HCT116 (cell line): Measurements from ENCODE around the gene CMIP. TPM values are rescaled to one million over a fixed set of nuclear protein-coding genes. Genes with fewer than 3 reads are reported as not detected.
A peak's percentile ranks its signal among the peaks of the same experiment; 100 is the strongest.

Experiments
- ATAC-seq: fragments of 200-7000 bp; cut with Tn5 transposase; 2 replicates; pipeline ENCODE4 v1.9.1; 2020; ENCODE audit warnings: mild to moderate bottlenecking, moderate library complexity
- BruUV-seq: library from RNA; stranded (reverse); fragments of 400-500 nt; replicated peaks from 2 replicates; lab custom pipeline; 2021; lab: Mats Ljungman, UMichigan
- CTCF ChIA-PET: fragments of 300-600 bp; sonication (Branson Sonifier 250); formaldehyde crosslinking; loops from one replicate; lab custom pipeline; 2021; ENCODE audit warnings: antibody characterized with exemption; lab: Charles Lee
- POLR2A ChIA-PET: fragments of 300-600, 350-600 bp; sonication (Branson Sonifier 250); formaldehyde crosslinking; loops from one replicate; lab custom pipeline; 2021; ENCODE audit warnings: antibody characterized with exemption; lab: Charles Lee
- RAD21 ChIA-PET, 2 experiments: fragments of 300-600 bp; sonication (Branson Sonifier 250); formaldehyde crosslinking; loops; one replicate each; lab custom pipeline; 2023; ENCODE audit warnings: low total read pairs in 2 of 2; ENCODE audit not compliant: uncharacterized antibody in 2 of 2, unreplicated experiment in 2 of 2, low non-redundant PET in 1 of 2; lab: Charles Lee
- DNase-seq: peaks from one replicate; pipeline ENCODE4 v3.0.0-alpha.2; 2010; ENCODE audit warnings: low read depth, low spot score
- H2AFZ ChIP-seq: fragments of 200-600 bp; shearing (Covaris generic), sonication (generic); 2 replicates; pipeline ENCODE4 v1.6.1; 2017; ENCODE audit warnings: low read depth, mixed run types, mixed read lengths, antibody characterized with exemption, low read length; ENCODE audit not compliant: poor library complexity, severe bottlenecking
- H3K27ac ChIP-seq: 2 replicates; pipeline ENCODE4 v1.5.1; 2012; ENCODE audit warnings: low read depth, low read length
- H3K27me3 ChIP-seq: fragments of 200-600 bp; sonication (generic); 2 replicates; pipeline ENCODE4 v1.6.1; 2016; ENCODE audit warnings: mixed run types, low read length, mixed read lengths; ENCODE audit not compliant: insufficient read depth
- H3K36me3 ChIP-seq, 2 experiments: fragments of 200-500 bp in 1 of 2; fragments of 200-600 bp in 1 of 2; sonication (Bioruptor generic) in 1 of 2; sonication (generic) in 1 of 2; 2 replicates each; pipeline versions ENCODE4 v1.5.1 to v1.6.1; 2014 to 2016; ENCODE audit warnings: low read length in 2 of 2, inconsistent platforms in 1 of 2, mixed read lengths in 1 of 2, mixed run types in 1 of 2; ENCODE audit not compliant: insufficient read depth in 2 of 2, control insufficient read depth in 1 of 2
- H3K4me1 ChIP-seq, 2 experiments: fragments of 200-600 bp in 1 of 2; sonication (generic) in 1 of 2; 2 replicates each; pipeline versions ENCODE4 v1.5.1 to v1.6.1; 2012 to 2017; ENCODE audit warnings: low read length in 2 of 2, inconsistent platforms in 1 of 2, mild to moderate bottlenecking in 1 of 2, mixed read lengths in 1 of 2, mixed run types in 1 of 2, moderate library complexity in 1 of 2; ENCODE audit not compliant: insufficient read depth in 2 of 2, control insufficient read depth in 1 of 2
- H3K4me2 ChIP-seq: fragments of 200-600 bp; sonication (generic); 2 replicates; pipeline ENCODE4 v1.6.1; 2017; ENCODE audit warnings: mixed run types, low read length, mixed read lengths
- H3K4me3 ChIP-seq, 2 experiments: fragments of 200-600 bp in 1 of 2; sonication (generic) in 1 of 2; replicated peaks in 1 of 2; 2 replicates each; pipeline ENCODE4 v1.5.1; 2011 to 2016; ENCODE audit warnings: low read length in 2 of 2, control low read depth in 1 of 2, low read depth in 1 of 2, mild to moderate bottlenecking in 1 of 2, mixed read lengths in 1 of 2, mixed run types in 1 of 2
- H3K79me2 ChIP-seq: fragments of 200-600 bp; sonication (generic); 2 replicates; pipeline ENCODE4 v1.6.1; 2017; ENCODE audit warnings: mild to moderate bottlenecking, mixed run types, low read length, moderate library complexity, mixed read lengths; ENCODE audit not compliant: insufficient read depth
- H3K9ac ChIP-seq: fragments of 200-600 bp; sonication (generic); 2 replicates; pipeline ENCODE4 v1.6.1; 2016; ENCODE audit warnings: low read length, mixed read lengths
- H3K9me2 ChIP-seq: fragments of 200-600 bp; sonication (generic), shearing (Covaris generic); 2 replicates; pipeline ENCODE4 v1.6.1; 2017; ENCODE audit warnings: mixed run types, mild to moderate bottlenecking, moderate library complexity; ENCODE audit not compliant: insufficient read depth
- H3K9me3 ChIP-seq, 2 experiments: fragments of 200-500 bp in 1 of 2; fragments of 200-600 bp in 1 of 2; sonication (Bioruptor generic) in 1 of 2; sonication (generic) in 1 of 2; 2 replicates each; pipeline ENCODE4 v1.6.1; 2014 to 2017; ENCODE audit warnings: low read length in 2 of 2, mixed read lengths in 2 of 2, inconsistent platforms in 1 of 2, low read depth in 1 of 2, mild to moderate bottlenecking in 1 of 2, mixed run types in 1 of 2, moderate library complexity in 1 of 2; ENCODE audit not compliant: control insufficient read depth in 1 of 2, insufficient read depth in 1 of 2
- H4K20me1 ChIP-seq: fragments of 200-600 bp; sonication (generic), shearing (Covaris generic); 2 replicates; pipeline ENCODE4 v1.6.1; 2017; ENCODE audit warnings: mixed run types, mild to moderate bottlenecking, moderate library complexity; ENCODE audit not compliant: insufficient read depth
- CBX3 ChIP-seq: IDR thresholded peaks from 2 replicates; pipeline ENCODE4 v1.6.1; 2012; ENCODE audit warnings: low read depth
- CEBPB ChIP-seq: IDR thresholded peaks from 2 replicates; pipeline ENCODE4 v1.6.1; 2012; ENCODE audit warnings: low read depth
- EGR1 ChIP-seq: IDR thresholded peaks from 2 replicates; pipeline ENCODE4 v1.6.1; 2012; ENCODE audit warnings: low read depth
- ELF1 ChIP-seq: IDR thresholded peaks from 2 replicates; pipeline ENCODE4 v1.6.1; 2012; ENCODE audit warnings: low read depth, borderline replicate concordance
- EZH2 ChIP-seq: fragments of 200-600 bp; sonication (generic); IDR thresholded peaks from 2 replicates; pipeline ENCODE4 v1.6.1; 2017; ENCODE audit warnings: antibody characterized with exemption, mixed run types
- EZH2phosphoT487 ChIP-seq: fragments of 200-600 bp; IDR thresholded peaks from 2 replicates; pipeline ENCODE4 v1.6.1; 2018; ENCODE audit warnings: antibody characterized with exemption, borderline replicate concordance
- RAD21 ChIP-seq: IDR thresholded peaks from 2 replicates; pipeline ENCODE4 v1.6.1; 2012; ENCODE audit warnings: low read depth, mild to moderate bottlenecking
- REST ChIP-seq: IDR thresholded peaks from 2 replicates; pipeline ENCODE4 v1.6.1; 2012; ENCODE audit warnings: low read depth
- SRF ChIP-seq: IDR thresholded peaks from 2 replicates; pipeline ENCODE4 v1.6.1; 2012; ENCODE audit warnings: low read depth
- TCF7L2 ChIP-seq: IDR thresholded peaks from 2 replicates; pipeline ENCODE4 v1.7.0; 2011; ENCODE audit warnings: borderline replicate concordance, inconsistent platforms; ENCODE audit not compliant: insufficient read depth, insufficient read length; ENCODE audit errors: extremely low read depth
- ZFX ChIP-seq: fragments of 450-650 bp; IDR thresholded peaks from 2 replicates; pipeline ENCODE4 v1.6.1; 2017
- ZNF274 ChIP-seq: fragments of 200-500 bp; sonication (Bioruptor generic); IDR thresholded peaks from 2 replicates; pipeline ENCODE4 v1.6.1; 2014; ENCODE audit warnings: mild to moderate bottlenecking, low read depth, low read length, inconsistent platforms
- intact Hi-C: fragments of 100-400 bp; cut with micrococcal nuclease; formaldehyde crosslinking; loops from 2 replicates; pipeline ENCODE4 v1.10.0; 2022
- total RNA-seq: library from RNA; stranded (reverse); gene quantifications from one replicate; pipeline ENCODE4 v1.2.1, GENCODE V29; 2021; ENCODE audit not compliant: unreplicated experiment
- TF ChIP-seq, protein P1 (sequence below): IDR thresholded peaks from 2 replicates; pipeline ENCODE4 v1.6.1; 2012

Gene CMIP
- total RNA-seq, 1 experiment from 2014 or later: 64.6 TPM

DNA sequence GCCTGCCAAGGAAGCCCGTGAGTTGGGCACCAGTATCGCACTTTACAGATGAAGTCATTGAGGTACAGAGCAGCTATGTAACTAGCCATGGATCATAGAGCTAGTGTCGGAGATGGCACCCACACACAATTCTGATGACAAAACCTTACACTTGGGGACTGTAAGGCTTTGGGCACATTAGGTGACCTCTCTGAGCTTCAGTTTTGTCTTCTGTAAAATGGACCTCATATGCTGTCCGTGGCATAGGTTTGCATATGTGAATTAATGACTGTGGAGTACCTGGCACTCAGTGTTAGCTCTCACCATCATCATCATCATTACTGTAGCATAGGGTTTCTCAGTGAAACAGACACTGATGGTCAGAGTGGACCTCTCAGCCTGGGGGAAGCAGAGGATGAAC, 50.3 kb downstream of the CMIP start:
- Histone ChIP-seq H3K79me2 (peaks cover 97% of the 10 kb centered on the region), H3K4me2 (no peak overlapping the region), H3K9me2 (no peaks in the 10 kb centered on the region), H3K9ac (peak overlapping the region; percentile 1; the same call in 1 of the 2 replicates), H3K9me3 (no peaks in the 10 kb centered on the region), H4K20me1 (no peaks in the 10 kb centered on the region), H3K4me3 (no peak overlapping the region), H3K4me1 (peaks cover 48 to 79% of the 10 kb centered on the region in 2 experiments), H3K27ac (no peak overlapping the region), H3K27me3 (no peaks in the 10 kb centered on the region), H3K36me3 (no peaks in the 10 kb centered on the region; a peak in 1 of 4 replicates), H2AFZ (no peak overlapping the region)
- ChIA-PET POLR2A (no interaction called here), RAD21 (no interaction called here), CTCF (interaction anchor here (1.3 kb wide), 1 partner anchor 66 kb away, joined by 4 read pairs; no protein-coding TSS in a partner anchor)
- TF ChIP-seq CEBPB (no peak), RAD21 (no peak), ZNF274 (no peak), EGR1 (no peak), EZH2phosphoT487 (no peak), SRF (no peak), REST (no peak), ELF1 (no peak), EZH2 (no peak), ZFX (no peak), TCF7L2 (no peak), CBX3 (no peak)
- TF ChIP-seq, protein P1, sequence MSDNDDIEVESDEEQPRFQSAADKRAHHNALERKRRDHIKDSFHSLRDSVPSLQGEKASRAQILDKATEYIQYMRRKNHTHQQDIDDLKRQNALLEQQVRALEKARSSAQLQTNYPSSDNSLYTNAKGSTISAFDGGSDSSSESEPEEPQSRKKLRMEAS: no peak
- BruUV-seq: no TSS peak
- intact Hi-C loops: no loop called here
- DNase-seq: no peak
- no peak for ATAC-seq
